B cell (primary cell): Measurements from ENCODE around the gene PC. TPM values are rescaled to one million over a fixed set of nuclear protein-coding genes. Genes with fewer than 3 reads are reported as not detected.

ENCODE experiments used
- ATAC-seq: fragments of 200-7000 bp; cut with Tn5 transposase; one replicate; pipeline ENCODE4 v1.10.0; 2021; ENCODE audit warnings: low read depth, mild to moderate bottlenecking, moderate number of reproducible peaks, moderate library complexity
- CTCF ChIA-PET: fragments of 350-600 bp; sonication (Branson Sonifier 250); formaldehyde crosslinking; loops from one replicate; lab custom pipeline; 2021; ENCODE audit warnings: antibody characterized with exemption, inconsistent platforms; lab: Charles Lee
- POLR2A ChIA-PET: fragments of 350-600 bp; sonication (Branson Sonifier 250); formaldehyde crosslinking; loops from one replicate; lab custom pipeline; 2021; ENCODE audit warnings: antibody characterized with exemption; lab: Charles Lee
- DNase-seq: peaks from one replicate; pipeline ENCODE4 v3.0.0; 2013
- H2AFZ ChIP-seq: 2 replicates; pipeline ENCODE4 v1.6.1; 2012; ENCODE audit warnings: mild to moderate bottlenecking, low read depth, low read length; ENCODE audit not compliant: insufficient read depth, poor library complexity, severe bottlenecking
- H3K27ac ChIP-seq, 2 donors: 1 replicate in 1 of 2; 2 replicates in 1 of 2; pipeline ENCODE4 v1.5.1; 2012 to 2013; ENCODE audit warnings: low read length in 2 of 2, mild to moderate bottlenecking in 2 of 2, moderate library complexity in 1 of 2
- H3K27me3 ChIP-seq, 4 experiments: fragments of 200-600 bp in 1 of 4; sonication (generic) in 1 of 4; replicated peaks in 1 of 4; 1 replicate in 2 of 4; 2 replicates in 2 of 4; pipeline versions ENCODE4 v1.6.1 to v1.7.0; 2013 to 2016; ENCODE audit warnings: low read length in 3 of 4, mild to moderate bottlenecking in 2 of 4, mixed read lengths in 1 of 4, moderate library complexity in 1 of 4; ENCODE audit not compliant: insufficient read depth in 4 of 4, control insufficient read depth in 3 of 4; ENCODE audit errors: control extremely low read depth in 1 of 4
- H3K36me3 ChIP-seq, 2 experiments: replicated peaks in 1 of 2; 1 replicate in 1 of 2; 2 replicates in 1 of 2; pipeline versions ENCODE4 v1.6.1 to v1.7.1; 2013; ENCODE audit warnings: low read length in 1 of 2; ENCODE audit not compliant: insufficient read depth in 2 of 2, control insufficient read depth in 1 of 2; ENCODE audit errors: control extremely low read depth in 1 of 2, extremely low read depth in 1 of 2
- H3K4me1 ChIP-seq, 2 donors: fragments of 200-600 bp in 1 of 2; sonication (generic) in 1 of 2; 1 replicate in 1 of 2; 2 replicates in 1 of 2; pipeline versions ENCODE4 v1.5.1 to v1.6.1; 2013 to 2017; ENCODE audit warnings: low read length in 2 of 2; ENCODE audit not compliant: control insufficient read depth in 2 of 2, insufficient read depth in 2 of 2
- H3K4me2 ChIP-seq: replicated peaks from 2 replicates; pipeline ENCODE3; 2012; ENCODE audit warnings: mild to moderate bottlenecking, low read depth, low read length; ENCODE audit not compliant: poor library complexity, severe bottlenecking
- H3K4me3 ChIP-seq, 5 experiments: fragments of 200-600 bp in 1 of 5; sonication (generic) in 1 of 5; 1 replicate in 3 of 5; 2 replicates in 2 of 5; pipeline versions ENCODE4 v1.5.1 to v1.7.0; 2011 to 2016; ENCODE audit warnings: low read length in 4 of 5, mild to moderate bottlenecking in 4 of 5, low read depth in 2 of 5, control low read depth in 1 of 5, moderate library complexity in 1 of 5; ENCODE audit not compliant: insufficient read depth in 1 of 5; ENCODE audit errors: control extremely low read depth in 1 of 5, extremely low read depth in 1 of 5
- H3K79me2 ChIP-seq: fragments of 200-600 bp; sonication (generic); one replicate; pipeline ENCODE4 v1.6.0; 2016; ENCODE audit warnings: low read length; ENCODE audit not compliant: control insufficient read depth, insufficient read depth
- H3K9ac ChIP-seq: fragments of 200-600 bp; sonication (generic); 2 replicates; pipeline ENCODE4 v1.6.1; 2017; ENCODE audit warnings: mild to moderate bottlenecking, low read length, moderate library complexity
- H3K9me3 ChIP-seq, 3 donors: one replicate each; pipeline versions ENCODE4 v1.6.1 to v1.7.1; 2013; ENCODE audit warnings: low read length in 2 of 3; ENCODE audit not compliant: control insufficient read depth in 2 of 3, insufficient read depth in 1 of 3; ENCODE audit errors: control extremely low read depth in 1 of 3
- H4K20me1 ChIP-seq: 2 replicates; pipeline ENCODE4 v1.6.0; 2012; ENCODE audit warnings: mild to moderate bottlenecking, low read length; ENCODE audit not compliant: insufficient read depth, control insufficient read depth, poor library complexity, severe bottlenecking
- H3K27ac Mint-ChIP-seq: one replicate; pipeline ENCODE4 v1.8.0; 2021; ENCODE audit warnings: mixed read lengths
- H3K27me3 Mint-ChIP-seq: one replicate; pipeline ENCODE4 v1.8.0; 2021; ENCODE audit warnings: mixed read lengths
- H3K4me1 Mint-ChIP-seq: one replicate; pipeline ENCODE4 v1.8.0; 2021; ENCODE audit warnings: mixed read lengths
- H3K4me3 Mint-ChIP-seq: one replicate; pipeline ENCODE4 v1.8.0; 2021; ENCODE audit warnings: mixed read lengths
- H3K9me3 Mint-ChIP-seq: one replicate; pipeline ENCODE4 v1.8.0; 2022; ENCODE audit warnings: mixed read lengths; ENCODE audit not compliant: insufficient read depth
- CTCF ChIP-seq: fragments of 200-600 bp; IDR thresholded peaks from one replicate; pipeline ENCODE4 v1.8.0; 2022; ENCODE audit warnings: antibody characterized with exemption, mild to moderate bottlenecking
- EZH2 ChIP-seq: IDR thresholded peaks from 2 replicates; pipeline ENCODE4 v1.6.1; 2012; ENCODE audit warnings: borderline replicate concordance, low read depth, mild to moderate bottlenecking, moderate library complexity, low read length; ENCODE audit not compliant: insufficient read depth, poor library complexity, severe bottlenecking
- WGBS: methylation state at CpG from one replicate; pipeline ENCODE4 v1.1.5; 2013; ENCODE audit warnings: missing lambda C conversion rate; ENCODE audit not compliant: insufficient coverage; 5-methylcytosine and 5-hydroxymethylcytosine counted together
- intact Hi-C: fragments of 100-400 bp; cut with micrococcal nuclease; formaldehyde crosslinking; loops from one replicate; pipeline ENCODE4 v1.10.0; 2022
- polyA plus RNA-seq: library from polyadenylated mRNA; depleted of rRNA; stranded (reverse); fragments of >200 nt; gene quantifications from 2 replicates; pipeline ENCODE4 v1.2.3, GENCODE V29; 2012
- total RNA-seq, 2 donors: library from RNA; stranded (reverse); fragments of 120-200 nt in 1 of 2; gene quantifications; 1 replicate in 1 of 2; 2 replicates in 1 of 2; pipeline versions ENCODE4 v1.2.3 to v1.2.4, GENCODE V29; 2013 to 2022

The PC gene
- total and polyA plus RNA-seq, 2 donors (not counting 1 experiment from before 2014, with no cell fraction given), result 1.5 to 4.4 TPM

- H3K27me3 ChIP-seq, result peaks cover 0 to 17% (median 0%) of the 10 kb centered on the region in 4 experiments
- Mint-ChIP-seq H3K27me3 (peaks cover 41% of the 10 kb centered on the region), H3K9me3 (no peaks in the 10 kb centered on the region), H3K4me1 (no peaks in the 10 kb centered on the region), H3K4me3 (no peak overlapping the region), H3K27ac (no peak overlapping the region)
- no peaks in the 10 kb centered on the region for H3K36me3 ChIP-seq
- H3K9me3 ChIP-seq, result no peaks in the 10 kb centered on the region
- ATAC-seq (no peak), DNase-seq (no peak)
- WGBS, result 92% methylated on average over 2 of the region's 6 CpGs
- intact Hi-C loops, result no loop called here
- H4K20me1 ChIP-seq, result no peaks in the 10 kb centered on the region
- H3K4me3 ChIP-seq, result no peak overlapping the region
- H2AFZ ChIP-seq, result no peak overlapping the region
- H3K4me1 ChIP-seq, result no peaks in the 10 kb centered on the region
- no peak overlapping the region for H3K27ac ChIP-seq
- TF ChIP-seq EZH2 (no peak), CTCF (no peak)
- H3K4me2 ChIP-seq, result no peak overlapping the region
- POLR2A ChIA-PET, result interaction anchor here (0.6 kb wide), 2 partner anchors 66 to 757 kb away, joined by 3 to 6 read pairs; no protein-coding TSS in a partner anchor
- CTCF ChIA-PET, result no interaction called here
- no peaks in the 10 kb centered on the region for H3K79me2 ChIP-seq
- no peak overlapping the region for H3K9ac ChIP-seq
Measured at GRCh38 chr11:66987158-66987620, 29.0 kb upstream of the PC start.

- Histone ChIP-seq H3K9ac (no peak overlapping the region), H3K4me1 (no peaks in the 10 kb centered on the region), H2AFZ (no peak overlapping the region), H3K36me3 (no peaks in the 10 kb centered on the region), H4K20me1 (no peaks in the 10 kb centered on the region), H3K4me3 (no peak overlapping the region), H3K27me3 (peaks cover 0 to 14% (median 0%) of the 10 kb centered on the region in 4 experiments), H3K79me2 (no peaks in the 10 kb centered on the region), H3K9me3 (no peaks in the 10 kb centered on the region), H3K4me2 (no peak overlapping the region), H3K27ac (no peak overlapping the region)
- WGBS, result 97% methylated on average over 5 of the region's 7 CpGs
- intact Hi-C loops, result no loop called here
- POLR2A ChIA-PET, result no interaction called here
- no peak for DNase-seq
- TF ChIP-seq EZH2, result no peak
- TF ChIP-seq CTCF, result no peak
- no peaks in the 10 kb centered on the region for H3K9me3 Mint-ChIP-seq
- H3K27me3 Mint-ChIP-seq, result peaks cover 41% of the 10 kb centered on the region
- ATAC-seq, result no peak
- no peak overlapping the region for H3K4me3 Mint-ChIP-seq
- H3K27ac Mint-ChIP-seq, result no peak overlapping the region
- CTCF ChIA-PET, result no interaction called here
- no peaks in the 10 kb centered on the region for H3K4me1 Mint-ChIP-seq
Measured at GRCh38 chr11:66986178-66986545, 28.0 kb upstream of the PC start.
